ACHN (cell line): ENCODE data around the gene KIF6.

Source experiments
- DNase-seq: peaks from one replicate; pipeline ENCODE4 v3.0.0-alpha.2; 2015
- in situ Hi-C: cut with HindIII; loops from 2 replicates; pipeline ENCODE4 v1.10.0; 2017; ENCODE audit warnings: low sequenced_read_pairs, low pct_ligation_motif_present, low pct_unique_long_range_greater_than_20kb

KIF6 gene

GRCh38 chr6:39617026-39617425 is 108.2 kb downstream of the KIF6 start:
- in situ Hi-C loops, result no loop called here
- DNase-seq, result no peak

- in situ Hi-C loops, result no loop called here
- DNase-seq, result no peak
Measured at GRCh38 chr6:39615622-39616021, 109.6 kb downstream of the KIF6 start.

- no peak for DNase-seq
- in situ Hi-C loops, result no loop called here
Measured at GRCh38 chr6:39614393-39614950, 110.7 kb downstream of the KIF6 start.

GRCh38 chr6:39610221-39610620 is 115.0 kb downstream of the KIF6 start:
- in situ Hi-C loops, result no loop called here
- no peak for DNase-seq

- in situ Hi-C loops, result no loop called here
Measured at GRCh38 chr6:39608652-39609345, 116.4 kb downstream of the KIF6 start.

GRCh38 chr6:39602601-39603519 is 122.3 kb downstream of the KIF6 start:
- in situ Hi-C loops, result no loop called here
- DNase-seq, result no peak

More at GRCh38 chr6:39608652-39609345, 116.4 kb downstream of the KIF6 start:
- DNase-seq, result no peak

GRCh38 chr6:39599973-39600372 is 125.2 kb downstream of the KIF6 start:
- in situ Hi-C loops, result no loop called here
- DNase-seq, result no peak

GRCh38 chr6:39599341-39599740 is 125.9 kb downstream of the KIF6 start:
- in situ Hi-C loops, result no loop called here
- no peak for DNase-seq

- DNase-seq, result no peak
- in situ Hi-C loops, result no loop called here
Measured at GRCh38 chr6:39594285-39594684, 130.9 kb downstream of the KIF6 start.

GRCh38 chr6:39593646-39594045 is 131.6 kb downstream of the KIF6 start:
- no peak for DNase-seq
- in situ Hi-C loops, result no loop called here

GRCh38 chr6:39590871-39591393 is 134.3 kb downstream of the KIF6 start:
- no peak for DNase-seq
- in situ Hi-C loops, result no loop called here

GRCh38 chr6:39587080-39587479 is 138.1 kb downstream of the KIF6 start:
- in situ Hi-C loops, result no loop called here
- no peak for DNase-seq

GRCh38 chr6:39585641-39586040 is 139.6 kb downstream of the KIF6 start:
- in situ Hi-C loops, result no loop called here

GRCh38 chr6:39577446-39578165 is 147.6 kb downstream of the KIF6 start:
- DNase-seq, result no peak
- in situ Hi-C loops, result no loop called here

More at GRCh38 chr6:39585641-39586040, 139.6 kb downstream of the KIF6 start:
- DNase-seq, result no peak

GRCh38 chr6:39576556-39577303 is 148.5 kb downstream of the KIF6 start:
- in situ Hi-C loops, result no loop called here
- DNase-seq, result no peak

GRCh38 chr6:39574991-39575390 is 150.2 kb downstream of the KIF6 start:
- in situ Hi-C loops, result no loop called here
- no peak for DNase-seq

- in situ Hi-C loops, result no loop called here
- no peak for DNase-seq
Measured at GRCh38 chr6:39573541-39573940, 151.7 kb downstream of the KIF6 start.
